H9 (cell line): ENCODE results near the gene MYL11. TPM values are rescaled to one million over a fixed set of nuclear protein-coding genes. Genes with fewer than 3 reads are reported as not detected.

Source experiments
- DNase-seq: peaks from one replicate; pipeline ENCODE4 v3.0.0-alpha.2; 2017
- H2AFZ ChIP-seq: one replicate; pipeline ENCODE4 v1.6.1; 2013; ENCODE audit warnings: mild to moderate bottlenecking, low read length, control low read depth, moderate library complexity
- H2AK5ac ChIP-seq: 2 replicates; pipeline ENCODE4 v1.6.1; 2013; ENCODE audit warnings: low read length, control low read depth, mixed read lengths; ENCODE audit not compliant: insufficient read length
- H2BK120ac ChIP-seq: one replicate; pipeline ENCODE4 v1.6.1; 2013; ENCODE audit warnings: low read depth, mild to moderate bottlenecking, low read length, control low read depth, inconsistent platforms; ENCODE audit not compliant: poor library complexity, severe bottlenecking
- H2BK12ac ChIP-seq: 2 replicates; pipeline ENCODE4 v1.6.1; 2013; ENCODE audit warnings: low read length, control low read depth, mixed read lengths, low read depth; ENCODE audit not compliant: insufficient read length
- H2BK15ac ChIP-seq: 2 replicates; pipeline ENCODE4 v1.6.1; 2013; ENCODE audit warnings: low read depth, low read length, control low read depth
- H2BK20ac ChIP-seq: one replicate; pipeline ENCODE4 v1.6.1; 2013; ENCODE audit warnings: low read depth, mild to moderate bottlenecking, low read length, control low read depth, inconsistent platforms; ENCODE audit not compliant: poor library complexity, severe bottlenecking
- H2BK5ac ChIP-seq: 2 replicates; pipeline ENCODE4 v1.6.1; 2013; ENCODE audit warnings: low read length, control low read depth, mixed read lengths; ENCODE audit not compliant: insufficient read length
- H3K14ac ChIP-seq: 2 replicates; pipeline ENCODE4 v1.6.1; 2013; ENCODE audit warnings: low read length, control low read depth; ENCODE audit not compliant: insufficient read depth
- H3K18ac ChIP-seq: 2 replicates; pipeline ENCODE4 v1.6.1; 2013; ENCODE audit warnings: low read depth, mild to moderate bottlenecking, mixed read lengths, low read length, control low read depth; ENCODE audit not compliant: insufficient read length
- H3K23ac ChIP-seq: 2 replicates; pipeline ENCODE4 v1.6.1; 2013; ENCODE audit warnings: low read length, control low read depth, mixed read lengths, low read depth; ENCODE audit not compliant: insufficient read length
- H3K23me2 ChIP-seq: 2 replicates; pipeline ENCODE4 v1.6.1; 2013; ENCODE audit warnings: low read depth, mild to moderate bottlenecking, mixed read lengths, low read length, control low read depth; ENCODE audit not compliant: insufficient read length, poor library complexity, severe bottlenecking
- H3K27ac ChIP-seq: 2 replicates; pipeline ENCODE4 v1.5.1; 2013; ENCODE audit warnings: low read length, control low read depth, mixed read lengths, low read depth; ENCODE audit not compliant: insufficient read length
- H3K27me3 ChIP-seq: 2 replicates; pipeline ENCODE4 v1.6.1; 2013; ENCODE audit warnings: low read length, control low read depth, inconsistent platforms; ENCODE audit not compliant: insufficient read depth
- H3K4ac ChIP-seq: 2 replicates; pipeline ENCODE4 v1.6.1; 2013; ENCODE audit warnings: low read depth, mild to moderate bottlenecking, control low read depth, inconsistent platforms, low read length, moderate library complexity
- H3K4me1 ChIP-seq: 2 replicates; pipeline ENCODE4 v1.6.1; 2013; ENCODE audit warnings: low read length, control low read depth, inconsistent platforms; ENCODE audit not compliant: insufficient read depth
- H3K4me2 ChIP-seq: 2 replicates; pipeline ENCODE4 v1.6.1; 2013; ENCODE audit warnings: low read length, control low read depth, mixed read lengths; ENCODE audit not compliant: insufficient read length, insufficient read depth
- H3K56ac ChIP-seq: 2 replicates; pipeline ENCODE4 v1.6.1; 2013; ENCODE audit warnings: low read depth, mild to moderate bottlenecking, mixed read lengths, low read length, control low read depth; ENCODE audit not compliant: insufficient read length
- H3K79me1 ChIP-seq: 2 replicates; pipeline ENCODE4 v1.6.1; 2013; ENCODE audit warnings: low read depth, mild to moderate bottlenecking, moderate library complexity, low read length, control low read depth, inconsistent platforms; ENCODE audit not compliant: insufficient read depth, poor library complexity, severe bottlenecking
- H3K79me2 ChIP-seq: 2 replicates; pipeline ENCODE4 v1.6.1; 2013; ENCODE audit warnings: low read length, control low read depth, inconsistent platforms; ENCODE audit not compliant: insufficient read depth
- H3K9ac ChIP-seq: 2 replicates; pipeline ENCODE4 v1.6.1; 2013; ENCODE audit warnings: low read length, control low read depth, mixed read lengths; ENCODE audit not compliant: insufficient read length; ENCODE audit errors: extremely low read depth
- H3K9me3 ChIP-seq: one replicate; pipeline ENCODE4 v1.6.1; 2013; ENCODE audit warnings: low read depth, low read length, inconsistent platforms; ENCODE audit not compliant: control insufficient read depth
- H3T11ph ChIP-seq: one replicate; pipeline ENCODE4 v1.6.1; 2013; ENCODE audit warnings: mild to moderate bottlenecking, low read length, control low read depth, inconsistent platforms
- H4K20me1 ChIP-seq: one replicate; pipeline ENCODE4 v1.6.1; 2013; ENCODE audit not compliant: control insufficient read depth, insufficient read length, insufficient read depth
- H4K5ac ChIP-seq: 2 replicates; pipeline ENCODE4 v1.6.1; 2013; ENCODE audit warnings: low read depth, mild to moderate bottlenecking, mixed read lengths, low read length, control low read depth; ENCODE audit not compliant: insufficient read length
- H4K8ac ChIP-seq: replicated peaks from 2 replicates; pipeline ENCODE4 v1.6.1; 2013; ENCODE audit warnings: low read length, control low read depth, mixed read lengths, low read depth; ENCODE audit not compliant: insufficient read length
- H4K91ac ChIP-seq: 2 replicates; pipeline ENCODE4 v1.6.1; 2013; ENCODE audit warnings: low read depth, mild to moderate bottlenecking, moderate library complexity, mixed read lengths, low read length, control low read depth; ENCODE audit not compliant: insufficient read length
- H3K27ac Mint-ChIP-seq, 3 experiments: 2 replicates in 2 of 3; 3 replicates in 1 of 3; pipeline ENCODE4 v1.8.0; 2020 to 2021; ENCODE audit warnings: mixed read lengths in 3 of 3, mild to moderate bottlenecking in 1 of 3, moderate library complexity in 1 of 3
- H3K27me3 Mint-ChIP-seq: 2 replicates; pipeline ENCODE4 v1.8.0; 2021; ENCODE audit warnings: low read depth, mild to moderate bottlenecking, moderate library complexity, mixed read lengths
- H3K36me3 Mint-ChIP-seq, 3 experiments: 2 replicates in 2 of 3; 3 replicates in 1 of 3; pipeline ENCODE4 v1.8.0; 2020 to 2021; ENCODE audit warnings: low read depth in 3 of 3, mixed read lengths in 3 of 3; ENCODE audit not compliant: insufficient read depth in 1 of 3
- H3K4me1 Mint-ChIP-seq, 2 experiments: 2 replicates each; pipeline ENCODE4 v1.8.0; 2020; ENCODE audit warnings: mixed read lengths in 2 of 2
- H3K4me3 Mint-ChIP-seq, 2 experiments: 2 replicates in 1 of 2; 3 replicates in 1 of 2; pipeline ENCODE4 v1.8.0; 2020 to 2021; ENCODE audit warnings: mild to moderate bottlenecking in 2 of 2, mixed read lengths in 2 of 2, moderate library complexity in 1 of 2
- H3K9me3 Mint-ChIP-seq, 2 experiments: 2 replicates in 1 of 2; 3 replicates in 1 of 2; pipeline ENCODE4 v1.8.0; 2020; ENCODE audit warnings: mild to moderate bottlenecking in 2 of 2, mixed read lengths in 2 of 2, moderate library complexity in 1 of 2
- CTCF ChIP-seq: fragments of 200-600 bp; sonication (generic); conservative IDR thresholded peaks from 3 replicates; pipeline ENCODE4 v1.8.0; 2021; ENCODE audit warnings: antibody characterized with exemption, mild to moderate bottlenecking
- WGBS: extraction: QIAGEN DNeasy Blood & Tissue Kit; methylation state at CpG from one replicate; pipeline ENCODE4 v1.1.7; 2013; ENCODE audit warnings: missing lambda C conversion rate, low lambda C conversion rate, mixed read lengths; ENCODE audit not compliant: insufficient read length; ENCODE audit errors: extremely low coverage; 5-methylcytosine and 5-hydroxymethylcytosine counted together
- total RNA-seq: library from RNA; stranded (reverse); gene quantifications from 2 replicates; pipeline ENCODE4 v1.2.1, GENCODE V29; 2021

Gene MYL11
- total RNA-seq, 1 experiment from 2014 or later: 0.70 TPM

GRCh38 chr16:30368792-30369090, 5.9 kb upstream of the MYL11 start:
- Histone ChIP-seq H3K9ac (peak overlapping the region; percentile 34), H4K8ac (no peak overlapping the region), H3K4me2 (peak overlapping the region; percentile 80), H3K56ac (no peak overlapping the region), H3K9me3 (no peaks in the 10 kb centered on the region), H2BK120ac (no peak overlapping the region), H3K79me2 (no peaks in the 10 kb centered on the region; the same call in none of the 2 replicates), H3K4ac (no peak overlapping the region), H2AFZ (no peak overlapping the region), H2BK20ac (no peak overlapping the region), H3K27ac (no peak overlapping the region), H3K18ac (no peak overlapping the region), H4K91ac (no peak overlapping the region), H2BK12ac (no peak overlapping the region), H3K23me2 (peaks cover 10% of the 10 kb centered on the region), H3K14ac (no peak overlapping the region), H4K20me1 (no peaks in the 10 kb centered on the region), H3K27me3 (no peaks in the 10 kb centered on the region), H3K4me1 (peaks cover 6% of the 10 kb centered on the region), H3T11ph (no peak overlapping the region), H4K5ac (no peak overlapping the region), H2AK5ac (no peak overlapping the region), H2BK15ac (no peak overlapping the region), H3K23ac (no peak overlapping the region), H2BK5ac (no peak overlapping the region), H3K79me1 (peaks cover 3% of the 10 kb centered on the region)
- no peak for TF ChIP-seq CTCF
- DNase-seq: no peak
- H3K27ac Mint-ChIP-seq: peak overlapping the region in 1 of 3 experiments; percentile 64; a peak in 1 of 7 replicates
- WGBS: no CpG with 5 or more reads among the region's 4 CpGs
- H3K4me1 Mint-ChIP-seq: peaks cover 32 to 34% of the 10 kb centered on the region in 2 experiments
- peaks cover 0 to 3% of the 10 kb centered on the region in 2 experiments; a peak in 3 of 5 replicates for H3K9me3 Mint-ChIP-seq
- peaks cover 6 to 16% (median 15%) of the 10 kb centered on the region in 3 experiments; a peak in 6 of 7 replicates for H3K36me3 Mint-ChIP-seq
- H3K27me3 Mint-ChIP-seq: peaks cover 2% of the 10 kb centered on the region; the same call in 1 of the 2 replicates
- peak overlapping the region; percentile 75 to 84 for H3K4me3 Mint-ChIP-seq
